Activated CD8-positive, alpha-beta T cell treated with anti-CD3 and anti-CD28 coated beads for 36 hours (primary cell): Measurements from ENCODE around the gene ADSS1. TPM values are rescaled to one million over a fixed set of nuclear protein-coding genes. Genes with fewer than 3 reads are reported as not detected.

ENCODE experiments used
- ATAC-seq: fragments of 200-7000 bp; cut with Tn5 transposase; one replicate; pipeline ENCODE4 v1.10.0; 2021; ENCODE audit warnings: mild to moderate bottlenecking, moderate library complexity
- CTCF ChIA-PET: fragments of 350-600 bp; sonication (Branson Sonifier 250); formaldehyde crosslinking; loops from one replicate; lab custom pipeline; 2021; ENCODE audit warnings: antibody characterized with exemption; lab: Charles Lee
- POLR2A ChIA-PET: fragments of 350-600 bp; sonication (Branson Sonifier 250); formaldehyde crosslinking; loops from one replicate; lab custom pipeline; 2021; ENCODE audit warnings: antibody characterized with exemption; lab: Charles Lee
- DNase-seq: peaks from one replicate; pipeline ENCODE4 v3.0.0-alpha.2; 2020
- H3K27ac Mint-ChIP-seq: one replicate; pipeline ENCODE4 v1.8.0; 2021; ENCODE audit warnings: mild to moderate bottlenecking, mixed read lengths
- H3K27me3 Mint-ChIP-seq: one replicate; pipeline ENCODE4 v1.8.0; 2021; ENCODE audit warnings: mixed read lengths
- H3K36me3 Mint-ChIP-seq: one replicate; pipeline ENCODE4 v1.8.0; 2021; ENCODE audit warnings: low read depth, mixed read lengths
- H3K4me1 Mint-ChIP-seq: one replicate; pipeline ENCODE4 v1.8.0; 2021; ENCODE audit warnings: low read depth, mixed read lengths
- H3K4me3 Mint-ChIP-seq: one replicate; pipeline ENCODE4 v1.8.0; 2021; ENCODE audit warnings: mild to moderate bottlenecking, moderate library complexity, mixed read lengths
- H3K9me3 Mint-ChIP-seq: one replicate; pipeline ENCODE4 v1.8.0; 2021; ENCODE audit warnings: mixed read lengths
- intact Hi-C: fragments of 100-400 bp; cut with micrococcal nuclease; formaldehyde crosslinking; loops from one replicate; pipeline ENCODE4 v1.10.0; 2022
- total RNA-seq, 2 experiments: library from RNA; stranded (reverse); gene quantifications; one replicate each; pipeline ENCODE4 v1.2.3, GENCODE V29; 2021
- TF ChIP-seq, protein P1 (sequence below): fragments of 200-600 bp; IDR thresholded peaks from one replicate; pipeline ENCODE4 v1.8.0; 2022; ENCODE audit warnings: antibody characterized with exemption, mild to moderate bottlenecking

ADSS1 gene
- total RNA-seq, 2 experiments from 2014 or later = 2.7 to 3.0 TPM

DNA sequence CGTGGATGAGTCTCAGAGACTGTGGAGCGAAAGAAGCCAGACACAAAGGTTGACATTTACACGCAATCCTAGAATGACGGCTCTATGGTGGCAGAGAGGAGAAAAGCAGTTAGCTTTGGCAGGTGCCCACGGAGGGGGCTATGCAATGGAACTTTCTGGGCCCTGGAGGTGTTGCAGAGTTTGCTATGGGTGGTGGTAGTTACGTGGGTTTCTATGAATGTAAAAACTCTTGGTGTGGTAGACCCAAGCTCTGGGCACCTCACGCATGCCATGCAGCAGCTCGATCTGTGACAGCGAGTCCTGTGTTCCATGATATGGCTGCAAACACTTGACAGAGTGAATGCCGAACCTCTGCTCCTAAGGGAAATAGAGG is 39.6 kb upstream of the ADSS1 start:
- no peaks in the 10 kb centered on the region for H3K36me3 Mint-ChIP-seq
- H3K27me3 Mint-ChIP-seq = no peaks in the 10 kb centered on the region
- TF ChIP-seq, protein P1, sequence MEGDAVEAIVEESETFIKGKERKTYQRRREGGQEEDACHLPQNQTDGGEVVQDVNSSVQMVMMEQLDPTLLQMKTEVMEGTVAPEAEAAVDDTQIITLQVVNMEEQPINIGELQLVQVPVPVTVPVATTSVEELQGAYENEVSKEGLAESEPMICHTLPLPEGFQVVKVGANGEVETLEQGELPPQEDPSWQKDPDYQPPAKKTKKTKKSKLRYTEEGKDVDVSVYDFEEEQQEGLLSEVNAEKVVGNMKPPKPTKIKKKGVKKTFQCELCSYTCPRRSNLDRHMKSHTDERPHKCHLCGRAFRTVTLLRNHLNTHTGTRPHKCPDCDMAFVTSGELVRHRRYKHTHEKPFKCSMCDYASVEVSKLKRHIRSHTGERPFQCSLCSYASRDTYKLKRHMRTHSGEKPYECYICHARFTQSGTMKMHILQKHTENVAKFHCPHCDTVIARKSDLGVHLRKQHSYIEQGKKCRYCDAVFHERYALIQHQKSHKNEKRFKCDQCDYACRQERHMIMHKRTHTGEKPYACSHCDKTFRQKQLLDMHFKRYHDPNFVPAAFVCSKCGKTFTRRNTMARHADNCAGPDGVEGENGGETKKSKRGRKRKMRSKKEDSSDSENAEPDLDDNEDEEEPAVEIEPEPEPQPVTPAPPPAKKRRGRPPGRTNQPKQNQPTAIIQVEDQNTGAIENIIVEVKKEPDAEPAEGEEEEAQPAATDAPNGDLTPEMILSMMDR = no peak
- ATAC-seq (no peak), DNase-seq (no peak)
- intact Hi-C loops = no loop called here
- no peak overlapping the region for H3K27ac Mint-ChIP-seq
- no peak overlapping the region for H3K4me3 Mint-ChIP-seq
- peaks cover 34% of the 10 kb centered on the region for H3K4me1 Mint-ChIP-seq
- CTCF ChIA-PET = no interaction called here
- POLR2A ChIA-PET = interaction anchor here (1.1 kb wide), 1 partner anchor 9 kb away, joined by 4 read pairs; no protein-coding TSS in a partner anchor
- H3K9me3 Mint-ChIP-seq = no peaks in the 10 kb centered on the region

DNA sequence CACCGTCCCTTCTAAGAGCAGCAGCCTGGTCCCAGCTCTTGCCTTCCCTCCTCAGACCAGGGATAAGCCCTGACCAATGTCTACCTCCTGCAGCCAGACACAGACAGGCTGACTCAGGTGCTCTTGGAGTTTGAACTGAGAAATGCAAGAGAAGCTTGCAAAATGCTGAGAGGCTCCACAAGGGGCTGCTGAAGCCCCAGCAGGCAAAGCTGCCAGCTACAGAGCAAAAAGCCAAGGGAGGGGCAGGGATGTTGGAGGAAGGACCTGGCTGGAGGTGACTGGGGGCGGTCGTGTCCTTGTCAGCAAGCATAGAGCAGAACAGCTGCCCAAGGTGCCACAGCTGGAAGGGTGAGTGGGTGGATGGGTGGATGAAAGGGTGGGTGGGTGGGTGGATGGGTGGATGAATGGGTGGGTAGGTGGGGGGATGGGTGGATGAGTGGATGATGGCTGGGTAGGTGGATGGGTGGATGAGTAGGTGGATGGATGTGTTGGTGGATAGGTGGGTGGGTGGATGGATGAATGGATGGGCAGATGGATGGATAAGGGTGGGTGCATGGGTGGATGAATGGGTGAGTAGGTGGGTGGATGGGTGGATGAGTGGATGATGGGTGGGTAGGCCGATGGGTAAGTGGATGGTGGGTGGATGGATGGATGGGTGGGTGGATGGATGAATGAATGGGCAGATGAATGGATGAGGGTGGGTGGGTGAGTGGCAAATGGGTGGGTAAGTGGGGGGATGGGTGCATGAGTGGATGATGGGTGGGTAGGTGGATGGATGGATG is 38.6 kb upstream of the ADSS1 start:
- DNase-seq = peak; percentile 53
- TF ChIP-seq, protein P1 = no peak
- H3K4me1 Mint-ChIP-seq = peaks cover 34% of the 10 kb centered on the region
- CTCF ChIA-PET = interaction anchor here (1.2 kb wide), 1 partner anchor 20 kb away, joined by 4 read pairs; no protein-coding TSS in a partner anchor
- no peak overlapping the region for H3K27ac Mint-ChIP-seq
- POLR2A ChIA-PET = interaction anchor here (0.8 kb wide), 1 partner anchor 25 kb away, joined by 3 read pairs; no protein-coding TSS in a partner anchor
- no peak overlapping the region for H3K4me3 Mint-ChIP-seq
- peak; percentile 10 for ATAC-seq
- H3K36me3 Mint-ChIP-seq = no peaks in the 10 kb centered on the region
- no peaks in the 10 kb centered on the region for H3K9me3 Mint-ChIP-seq
- H3K27me3 Mint-ChIP-seq = no peaks in the 10 kb centered on the region
- intact Hi-C loops = no loop called here

DNA sequence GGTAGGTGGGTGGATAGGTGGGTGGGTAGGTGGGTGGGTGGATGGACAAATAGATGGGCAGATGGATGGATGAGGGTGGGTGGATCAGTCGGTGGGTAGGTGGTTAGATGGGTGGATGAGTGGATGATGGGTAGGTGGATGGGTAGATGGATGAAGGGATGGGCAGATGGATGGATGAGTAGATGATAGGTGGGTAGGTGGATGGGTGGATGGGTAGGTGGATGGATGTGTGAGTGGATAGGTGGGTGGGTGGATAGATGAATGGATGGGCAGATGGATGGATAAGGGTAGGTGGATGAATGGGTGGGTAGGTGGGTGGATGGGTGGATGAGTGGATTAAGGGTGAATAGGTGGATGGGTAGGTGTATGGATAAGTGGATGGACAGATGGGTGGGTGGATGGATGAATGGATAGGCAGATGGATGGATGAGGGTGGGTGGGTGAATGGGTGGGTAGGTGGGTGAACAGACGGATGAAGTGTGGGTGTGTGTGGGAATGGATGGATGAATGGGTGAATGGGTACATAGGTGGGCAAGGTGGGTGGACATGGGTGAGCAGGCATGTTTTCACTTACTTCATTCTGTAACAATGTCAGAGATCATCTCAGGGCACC is 37.9 kb upstream of the ADSS1 start:
- POLR2A ChIA-PET = interaction anchor here (2.1 kb wide), 1 partner anchor 8 kb away, joined by 22 read pairs; no protein-coding TSS in a partner anchor
- Mint-ChIP-seq H3K4me3 (no peak overlapping the region), H3K27me3 (no peaks in the 10 kb centered on the region), H3K36me3 (no peaks in the 10 kb centered on the region), H3K27ac (no peak overlapping the region), H3K4me1 (peaks cover 36% of the 10 kb centered on the region), H3K9me3 (no peaks in the 10 kb centered on the region)
- DNase-seq = no peak
- intact Hi-C loops = no loop called here
- CTCF ChIA-PET = interaction anchor here (1.2 to 2.9 kb wide), 2 partner anchors 8 to 21 kb away, joined by 4 to 14 read pairs; no protein-coding TSS in a partner anchor
- TF ChIP-seq, protein P1 = no peak
- ATAC-seq = no peak

DNA sequence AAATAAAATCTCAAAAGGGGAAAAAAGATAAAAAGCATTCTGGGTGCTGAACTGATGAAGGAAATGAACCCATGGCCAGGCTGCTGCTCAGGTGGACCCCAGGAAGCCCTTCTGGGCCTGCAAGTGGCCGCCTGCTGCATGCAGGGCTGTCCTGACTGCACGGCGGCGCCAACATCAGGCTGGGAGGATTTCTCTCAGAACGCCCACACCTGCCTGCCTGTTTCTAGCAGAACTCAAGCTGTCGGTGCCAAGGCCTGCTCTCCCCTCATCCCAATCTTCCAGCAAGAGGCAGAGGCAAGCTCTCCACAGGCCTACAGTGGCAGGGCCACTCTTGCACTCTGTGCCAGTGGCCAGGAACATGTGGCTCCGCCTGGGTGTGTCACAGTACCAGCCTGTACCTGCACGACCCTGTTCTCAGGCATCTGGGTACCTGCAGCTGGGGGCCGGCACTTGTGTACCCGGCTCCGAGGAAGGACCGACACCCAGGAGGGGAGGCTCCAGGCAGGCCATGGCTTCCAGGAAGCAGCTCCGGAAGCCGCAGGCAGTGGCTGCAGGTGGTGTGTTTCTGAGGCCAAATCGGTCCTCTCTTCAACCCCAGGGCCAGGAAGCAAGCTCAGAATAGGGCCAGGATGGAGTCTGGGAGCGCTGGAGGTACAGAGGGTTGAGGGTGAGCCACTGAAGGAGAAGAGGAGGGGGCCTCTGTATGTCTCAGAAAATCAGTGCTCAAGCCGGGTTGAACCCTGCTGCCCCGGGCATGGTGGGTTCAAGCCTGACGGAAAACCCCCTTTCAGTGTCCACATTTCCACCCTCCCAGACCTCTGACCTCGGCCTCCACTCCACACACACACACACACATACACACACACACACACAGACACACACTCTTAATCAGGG is 37.2 kb upstream of the ADSS1 start:
- peak overlapping the region; percentile 6 for H3K4me3 Mint-ChIP-seq

More for the DNA sequence above, 37.2 kb upstream of the ADSS1 start:
- no peaks in the 10 kb centered on the region for H3K9me3 Mint-ChIP-seq
- TF ChIP-seq, protein P1 = no peak
- H3K27me3 Mint-ChIP-seq = no peaks in the 10 kb centered on the region
- ATAC-seq (peak; percentile 11), DNase-seq (peak; percentile 44)
- ChIA-PET CTCF (interaction anchor here (0.6 to 2.9 kb wide), 5 partner anchors 9 to 139 kb away, joined by 3 to 14 read pairs (median 5); no protein-coding TSS in a partner anchor), POLR2A (interaction anchor here (2.1 kb wide), 1 partner anchor 9 kb away, joined by 22 read pairs; no protein-coding TSS in a partner anchor)
- peaks cover 38% of the 10 kb centered on the region for H3K4me1 Mint-ChIP-seq
- no peaks in the 10 kb centered on the region for H3K36me3 Mint-ChIP-seq
- intact Hi-C loops = no loop called here
- H3K27ac Mint-ChIP-seq = peak overlapping the region; percentile 71
